GM23338 (cell line): ENCODE results near the gene ENTREP3.
A peak's percentile ranks its signal among the peaks of the same experiment; 100 is the strongest.

Experiments
- CREB1 ChIP-seq: fragments of 250-450 bp; sonication (Bioruptor Pico); IDR thresholded peaks from 2 replicates; pipeline ENCODE4 v1.5.0; 2020; ENCODE audit warnings: low read depth, mild to moderate bottlenecking, moderate library complexity
- CTCF ChIP-seq, 2 experiments: fragments of 200-600 bp in 1 of 2; sonication (generic) in 1 of 2; conservative IDR thresholded peaks; 2 replicates each; pipeline versions ENCODE4 v1.5.1 to v1.6.1; 2016 to 2017; ENCODE audit warnings: antibody characterized with exemption in 2 of 2, low read depth in 2 of 2, mild to moderate bottlenecking in 2 of 2, moderate library complexity in 1 of 2
- ETS1 ChIP-seq: IDR thresholded peaks from 2 replicates; pipeline ENCODE4 v1.6.1; 2016; ENCODE audit warnings: antibody characterized with exemption
- EZH2 ChIP-seq: fragments of 200-600 bp; sonication (generic); IDR thresholded peaks from one replicate; pipeline ENCODE4 v1.8.0; 2017; ENCODE audit warnings: antibody characterized with exemption, mild to moderate bottlenecking, low read depth; ENCODE audit not compliant: unreplicated experiment
- EZH2phosphoT487 ChIP-seq: fragments of 200-600 bp; sonication (generic); IDR thresholded peaks from one replicate; pipeline ENCODE4 v1.8.1; 2018; ENCODE audit warnings: antibody characterized with exemption; ENCODE audit not compliant: unreplicated experiment
- JUNB ChIP-seq: IDR thresholded peaks from one replicate; pipeline ENCODE4 v1.6.1; 2016; ENCODE audit warnings: antibody characterized with exemption; ENCODE audit not compliant: unreplicated experiment
- NANOG ChIP-seq: IDR thresholded peaks from 2 replicates; pipeline ENCODE4 v1.6.1; 2016; ENCODE audit warnings: antibody characterized with exemption, borderline replicate concordance
- POLR2AphosphoS5 ChIP-seq: IDR thresholded peaks from 2 replicates; pipeline ENCODE4 v1.6.1; 2016; ENCODE audit warnings: antibody characterized with exemption, low read depth
- REST ChIP-seq: IDR thresholded peaks from one replicate; pipeline ENCODE4 v1.6.1; 2018; ENCODE audit warnings: antibody characterized with exemption; ENCODE audit not compliant: unreplicated experiment
- STAT1 ChIP-seq: IDR thresholded peaks from one replicate; pipeline ENCODE4 v1.6.1; 2016; ENCODE audit warnings: antibody characterized with exemption; ENCODE audit not compliant: unreplicated experiment
- ZNF114 ChIP-seq: fragments of 250-450 bp; sonication (Bioruptor Pico); IDR thresholded peaks from 2 replicates; pipeline ENCODE4 v1.5.0; 2020; ENCODE audit warnings: mild to moderate bottlenecking, moderate library complexity
- ZNF331 ChIP-seq: fragments of 250-450 bp; sonication (Bioruptor Pico); IDR thresholded peaks from 2 replicates; pipeline ENCODE4 v1.5.0; 2020; ENCODE audit warnings: low read depth, mild to moderate bottlenecking, moderate library complexity
- ZNF462 ChIP-seq: fragments of 250-450 bp; sonication (Bioruptor Pico); IDR thresholded peaks from 2 replicates; pipeline ENCODE4 v1.5.0; 2020; ENCODE audit warnings: mild to moderate bottlenecking, moderate library complexity

GRCh38 chr1:155272466-155273342 is 17.4 kb upstream of the ENTREP3 start:
- TF ChIP-seq CTCF (conservative IDR thresholded peaks at IDR 0.05; ENCODE audit: low read depth in 2 of 2) (no peak), EZH2 (no peak), ZNF114 (CRISPR knock-in tag) (no peak), EZH2phosphoT487 (no peak), POLR2AphosphoS5 (no peak), STAT1 (no peak), JUNB (no peak), NANOG (no peak), CREB1 (CRISPR knock-in tag) (peak; percentile 4; the same call in 1 of the 2 replicates), REST (no peak), ZNF331 (CRISPR knock-in tag) (no peak), ZNF462 (CRISPR knock-in tag) (no peak), ETS1 (no peak)
